Suprapubic skin (tissue), 4 donors: ENCODE results near the gene BPI. TPM values are rescaled to one million over a fixed set of nuclear protein-coding genes. Genes with fewer than 3 reads are reported as not detected.

Source experiments
- DNase-seq, 2 donors: peaks; one replicate each; pipeline ENCODE4 v3.0.0-alpha.2; 2019; ENCODE audit warnings: low spot score in 2 of 2
- H3K27ac ChIP-seq: fragments of 200-600 bp; sonication (generic); one replicate; pipeline ENCODE4 v1.5.1; 2019
- H3K27me3 ChIP-seq: fragments of 200-600 bp; sonication (generic); one replicate; pipeline ENCODE4 v1.5.1; 2019
- H3K36me3 ChIP-seq: fragments of 200-600 bp; sonication (generic); one replicate; pipeline ENCODE4 v1.5.1; 2019
- H3K4me1 ChIP-seq: fragments of 200-600 bp; sonication (generic); one replicate; pipeline ENCODE4 v1.5.1; 2019
- H3K4me3 ChIP-seq: fragments of 200-600 bp; sonication (generic); one replicate; pipeline ENCODE4 v1.5.1; 2019; ENCODE audit warnings: mild to moderate bottlenecking
- H3K9me3 ChIP-seq: fragments of 200-600 bp; sonication (generic); one replicate; pipeline ENCODE4 v1.5.1; 2019
- CTCF ChIP-seq, 2 donors: fragments of 200-600 bp in 1 of 2; fragments of 450-650 bp in 1 of 2; sonication (generic) in 1 of 2; IDR thresholded peaks; one replicate each; pipeline ENCODE4 v1.5.1; 2016 to 2019; ENCODE audit warnings: antibody characterized with exemption in 2 of 2, mild to moderate bottlenecking in 1 of 2, moderate library complexity in 1 of 2
- EP300 ChIP-seq: sonication (generic); formaldehyde crosslinking; IDR thresholded peaks from one replicate; pipeline ENCODE4 v1.6.1; 2017; ENCODE audit warnings: antibody characterized with exemption
- POLR2A ChIP-seq, 2 donors: fragments of 450-650 bp; IDR thresholded peaks; one replicate each; pipeline ENCODE4 v1.6.1; 2017; ENCODE audit warnings: antibody characterized with exemption in 2 of 2, mild to moderate bottlenecking in 2 of 2, moderate library complexity in 2 of 2
- POLR2AphosphoS5 ChIP-seq, 3 donors: sonication (generic); formaldehyde crosslinking; IDR thresholded peaks; one replicate each; pipeline ENCODE4 v1.6.1; 2017; ENCODE audit warnings: antibody characterized with exemption in 3 of 3
- WGBS: methylation state at CpG from one replicate; pipeline ENCODE4 v1.1.5; 2018; 5-methylcytosine and 5-hydroxymethylcytosine counted together
- total RNA-seq, 4 donors: library from RNA; depleted of rRNA; stranded (reverse); fragments of >200 nt; gene quantifications; one replicate each; pipeline ENCODE4 v1.1.0, GENCODE V29; 2016

BPI gene
- total RNA-seq, 4 donors from 2014 or later: not detected

- H3K4me1 ChIP-seq: no peaks in the 10 kb centered on the region
- TF ChIP-seq POLR2A (IDR thresholded peaks at IDR 0.05) (no peak), POLR2AphosphoS5 (IDR thresholded peaks at IDR 0.05) (no peak), CTCF (IDR thresholded peaks at IDR 0.05) (no peak), EP300 (no peak)
- H3K9me3 ChIP-seq: no peaks in the 10 kb centered on the region
- no peak overlapping the region for H3K4me3 ChIP-seq
- H3K36me3 ChIP-seq: no peaks in the 10 kb centered on the region
- no peak for DNase-seq
- H3K27ac ChIP-seq: no peak overlapping the region
- 86% methylated on average over 4 of the region's 4 CpGs for WGBS
- peaks cover 6% of the 10 kb centered on the region for H3K27me3 ChIP-seq
Measured at GRCh38 chr20:38383147-38383546, 79.2 kb downstream of the BPI start.

- Histone ChIP-seq H3K36me3 (no peaks in the 10 kb centered on the region), H3K4me1 (no peaks in the 10 kb centered on the region), H3K27ac (no peak overlapping the region), H3K4me3 (no peak overlapping the region), H3K9me3 (no peaks in the 10 kb centered on the region), H3K27me3 (peaks cover 4% of the 10 kb centered on the region)
- TF ChIP-seq CTCF (IDR thresholded peaks at IDR 0.05) (no peak), EP300 (no peak), POLR2AphosphoS5 (IDR thresholded peaks at IDR 0.05) (no peak), POLR2A (IDR thresholded peaks at IDR 0.05) (no peak)
- 75% methylated on average over 8 of the region's 8 CpGs for WGBS
- DNase-seq: no peak
Measured at GRCh38 chr20:38386004-38386403, 82.0 kb downstream of the BPI start.

DNA sequence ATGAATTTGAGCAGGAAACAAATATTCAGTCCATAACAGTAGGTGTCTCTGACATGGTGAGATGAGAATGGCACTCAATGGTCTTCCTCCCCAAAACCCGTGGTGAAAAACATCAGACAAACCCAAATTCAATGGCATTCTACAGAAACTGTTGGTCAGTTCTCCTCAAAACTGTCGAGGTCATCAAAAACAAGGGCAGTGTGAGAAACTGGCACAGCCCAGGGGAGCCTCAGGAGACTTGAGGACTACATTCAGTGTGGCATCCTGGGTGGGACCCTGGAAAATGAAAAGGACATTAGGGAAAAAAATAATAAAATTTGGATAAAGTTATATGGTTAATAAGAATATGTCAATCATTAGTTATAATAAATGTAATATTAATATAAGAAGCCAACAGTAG is 82.9 kb downstream of the BPI start:
- peak in 1 of 2 donors; percentile 71 for DNase-seq
- Histone ChIP-seq H3K27me3 (no peaks in the 10 kb centered on the region), H3K36me3 (no peaks in the 10 kb centered on the region), H3K4me3 (no peak overlapping the region), H3K27ac (no peak overlapping the region), H3K4me1 (no peaks in the 10 kb centered on the region), H3K9me3 (no peaks in the 10 kb centered on the region)
- 79% methylated on average over 2 of the region's 2 CpGs for WGBS
- TF ChIP-seq EP300 (no peak), POLR2A (IDR thresholded peaks at IDR 0.05) (no peak), CTCF (IDR thresholded peaks at IDR 0.05) (no peak), POLR2AphosphoS5 (IDR thresholded peaks at IDR 0.05) (no peak)

Other genes starting within 250 kb of the BPI start
- gene TGM2, start 138.9 kb upstream of the BPI start, total RNA-seq: 1 to 10 TPM; 1.5 to 6.6 (median 3.8) TPM
- 1 to 10 TPM in 3 of 4 donors, not detected in 1; 1.2 to 3.3 (median 2.0) TPM for gene KIAA1755, start 43.4 kb upstream of the BPI start, total RNA-seq
- gene LBP, start 42.3 kb downstream of the BPI start, total RNA-seq: 1 to 10 TPM in 1 of 4 donors, under 1 TPM in 1, not detected in 2; 0.38 to 6.2 TPM
- gene SNHG17, start 131.2 kb downstream of the BPI start, total RNA-seq: 10 to 100 TPM; 45.6 to 72.5 (median 57.9) TPM
- 10 to 100 TPM; 34.4 to 86.7 (median 44.2) TPM for gene RALGAPB, start 168.7 kb downstream of the BPI start, total RNA-seq